Progenitor cell of endocrine pancreas (in vitro differentiated cells): Measurements from ENCODE around the gene F13B. TPM values are rescaled to one million over a fixed set of nuclear protein-coding genes. Genes with fewer than 3 reads are reported as not detected.

Experiments used
- DNase-seq: peaks from one replicate; pipeline ENCODE4 v3.0.0; 2021; ENCODE audit warnings: low spot score; ENCODE audit not compliant: unreplicated experiment
- H3K27ac Mint-ChIP-seq: 2 replicates; pipeline ENCODE4 v1.8.0; 2021; ENCODE audit warnings: mild to moderate bottlenecking, moderate library complexity, mixed read lengths
- H3K27me3 Mint-ChIP-seq: 2 replicates; pipeline ENCODE4 v1.8.0; 2021; ENCODE audit warnings: mixed read lengths
- H3K36me3 Mint-ChIP-seq: 2 replicates; pipeline ENCODE4 v1.8.0; 2022; ENCODE audit warnings: mixed read lengths; ENCODE audit not compliant: insufficient read depth
- H3K4me1 Mint-ChIP-seq: 2 replicates; pipeline ENCODE4 v1.8.0; 2021; ENCODE audit warnings: low read depth, mixed read lengths
- H3K4me3 Mint-ChIP-seq: 2 replicates; pipeline ENCODE4 v1.8.0; 2021; ENCODE audit warnings: low read depth, mild to moderate bottlenecking, moderate library complexity, mixed read lengths
- H3K9me3 Mint-ChIP-seq: 2 replicates; pipeline ENCODE4 v1.8.0; 2021; ENCODE audit warnings: low read depth, mixed read lengths
- CTCF ChIP-seq: fragments of 200-600 bp; sonication (generic); IDR thresholded peaks from one replicate; pipeline ENCODE4 v1.5.0; 2021; ENCODE audit warnings: antibody characterized with exemption, mild to moderate bottlenecking; ENCODE audit not compliant: unreplicated experiment
- long read RNA-seq: library from polyadenylated mRNA; unstranded; transcript quantifications from one replicate; pipeline ENCODE4 v2.0.0, GENCODE V29; 2020
- total RNA-seq: library from RNA; stranded (reverse); gene quantifications from 2 replicates; pipeline ENCODE4 v1.2.1, GENCODE V29; 2021

Gene F13B, protein sequence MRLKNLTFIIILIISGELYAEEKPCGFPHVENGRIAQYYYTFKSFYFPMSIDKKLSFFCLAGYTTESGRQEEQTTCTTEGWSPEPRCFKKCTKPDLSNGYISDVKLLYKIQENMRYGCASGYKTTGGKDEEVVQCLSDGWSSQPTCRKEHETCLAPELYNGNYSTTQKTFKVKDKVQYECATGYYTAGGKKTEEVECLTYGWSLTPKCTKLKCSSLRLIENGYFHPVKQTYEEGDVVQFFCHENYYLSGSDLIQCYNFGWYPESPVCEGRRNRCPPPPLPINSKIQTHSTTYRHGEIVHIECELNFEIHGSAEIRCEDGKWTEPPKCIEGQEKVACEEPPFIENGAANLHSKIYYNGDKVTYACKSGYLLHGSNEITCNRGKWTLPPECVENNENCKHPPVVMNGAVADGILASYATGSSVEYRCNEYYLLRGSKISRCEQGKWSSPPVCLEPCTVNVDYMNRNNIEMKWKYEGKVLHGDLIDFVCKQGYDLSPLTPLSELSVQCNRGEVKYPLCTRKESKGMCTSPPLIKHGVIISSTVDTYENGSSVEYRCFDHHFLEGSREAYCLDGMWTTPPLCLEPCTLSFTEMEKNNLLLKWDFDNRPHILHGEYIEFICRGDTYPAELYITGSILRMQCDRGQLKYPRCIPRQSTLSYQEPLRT
- not detected in 2 replicates for total RNA-seq
- long read RNA-seq, result 0 reads

DNA sequence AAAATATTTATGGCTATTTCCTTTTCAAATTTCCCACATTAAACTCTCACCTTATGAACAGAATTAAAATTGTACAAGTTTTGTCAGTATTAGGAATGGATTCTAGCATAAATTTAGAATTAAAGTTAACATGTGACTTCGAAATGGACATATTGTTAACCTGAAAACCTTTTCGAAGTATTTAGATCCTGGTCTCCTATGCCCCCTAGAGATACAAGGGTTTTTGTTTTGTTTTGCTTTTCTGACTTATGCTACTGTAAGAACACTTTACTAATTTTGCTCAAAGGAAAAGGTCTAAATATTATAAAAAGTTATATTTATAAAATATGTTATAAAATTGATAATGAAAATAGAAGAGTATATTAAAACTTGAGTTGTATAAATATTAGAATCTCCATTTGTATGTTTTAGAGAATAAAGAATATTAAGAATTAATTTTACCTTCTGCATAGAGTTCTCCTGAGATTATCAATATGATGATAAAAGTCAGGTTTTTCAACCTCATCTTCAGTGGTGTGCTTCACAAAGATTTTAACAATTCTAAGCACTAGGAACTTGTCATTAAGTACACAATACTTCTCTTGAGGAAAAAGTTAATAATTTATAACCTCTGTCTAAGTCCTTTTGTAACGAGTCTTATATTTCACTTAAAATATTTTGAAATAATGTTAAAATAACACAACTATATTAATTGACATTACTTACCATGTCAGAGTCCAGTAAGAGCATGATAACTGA, at the start of gene F13B:
F13B (minus strand) TSS at position 542 of the 738 bp plus-strand sequence; CDS start at position 505, 37 bp downstream.
- Mint-ChIP-seq H3K27ac (no peak within 1 kb of the TSS), H3K27me3 (no peaks in the 10 kb centered on the region)

DNA sequence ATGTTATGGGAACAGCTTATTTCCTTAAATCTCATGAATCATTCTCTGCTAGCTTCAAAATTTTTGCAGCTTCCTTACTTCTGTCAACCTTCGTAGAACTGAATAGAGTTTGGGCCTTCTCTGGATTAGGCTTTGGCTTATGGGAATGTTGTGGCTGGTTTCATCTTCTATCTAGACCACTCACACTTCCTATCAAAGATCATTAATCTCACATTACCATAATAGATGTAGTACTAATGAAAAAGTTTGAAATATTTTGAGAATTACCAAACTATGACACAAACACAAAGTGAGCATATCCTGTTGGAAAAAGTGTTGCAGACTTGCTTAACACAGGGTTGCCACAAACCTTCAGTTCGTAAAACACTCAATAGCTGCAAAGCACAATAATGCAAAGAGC, 49.1 kb upstream of the F13B start:
- Mint-ChIP-seq H3K36me3 (peaks cover 17% of the 10 kb centered on the region), H3K9me3 (no peaks in the 10 kb centered on the region), H3K4me3 (no peak overlapping the region), H3K27me3 (no peaks in the 10 kb centered on the region), H3K27ac (no peak overlapping the region), H3K4me1 (no peaks in the 10 kb centered on the region)
- DNase-seq, result no peak
- no peak for TF ChIP-seq CTCF

More for the DNA sequence above, at the start of gene F13B:
- Mint-ChIP-seq H3K4me1 (peaks cover 2% of the 10 kb centered on the region), H3K36me3 (no peaks in the 10 kb centered on the region), H3K9me3 (peaks cover 8% of the 10 kb centered on the region), H3K4me3 (no peak within 1 kb of the TSS)
- no peak for DNase-seq
- no peak for TF ChIP-seq CTCF

- Mint-ChIP-seq H3K4me3 (no peak overlapping the region), H3K4me1 (no peaks in the 10 kb centered on the region), H3K27ac (no peak overlapping the region), H3K36me3 (peaks cover 16% of the 10 kb centered on the region), H3K9me3 (no peaks in the 10 kb centered on the region), H3K27me3 (no peaks in the 10 kb centered on the region)
- DNase-seq, result no peak
- TF ChIP-seq CTCF, result no peak
These were observed 39.8 kb upstream of the F13B start for GRCh38 chr1:197106869-197107268.

DNA sequence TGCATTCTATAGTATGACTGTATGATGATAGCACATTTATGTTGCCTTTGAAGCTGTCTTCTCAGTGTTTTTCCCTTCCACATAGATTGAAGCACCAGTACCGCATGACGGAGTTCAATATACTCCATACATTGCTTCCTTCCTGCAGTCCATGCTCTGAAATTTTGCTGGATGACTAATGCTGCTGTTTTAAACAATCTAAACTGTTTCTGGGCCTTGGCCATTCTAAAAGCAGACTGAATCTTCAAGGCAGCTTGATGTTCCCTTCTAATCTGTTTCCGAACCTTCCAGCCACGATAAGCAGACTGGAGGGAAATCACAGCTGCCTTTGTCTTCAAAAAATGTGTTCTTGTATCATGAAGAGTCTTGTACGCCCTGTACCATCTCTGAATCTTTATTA, 36.2 kb upstream of the F13B start:
- Mint-ChIP-seq H3K36me3 (peaks cover 15% of the 10 kb centered on the region), H3K27me3 (no peaks in the 10 kb centered on the region), H3K9me3 (no peaks in the 10 kb centered on the region), H3K4me3 (no peak overlapping the region), H3K27ac (no peak overlapping the region), H3K4me1 (no peaks in the 10 kb centered on the region)
- no peak for TF ChIP-seq CTCF
- no peak for DNase-seq

GRCh38 chr1:197101978-197102377, 34.9 kb upstream of the F13B start:
- no peak for TF ChIP-seq CTCF
- H3K36me3 Mint-ChIP-seq, result peaks cover 13% of the 10 kb centered on the region
- H3K4me3 Mint-ChIP-seq, result no peak overlapping the region
- no peaks in the 10 kb centered on the region for H3K27me3 Mint-ChIP-seq
- no peaks in the 10 kb centered on the region for H3K4me1 Mint-ChIP-seq
- H3K9me3 Mint-ChIP-seq, result no peaks in the 10 kb centered on the region
- no peak overlapping the region for H3K27ac Mint-ChIP-seq
- DNase-seq, result no peak
